Transverse colon (tissue), 4 donors: ENCODE measurements around the gene FRAT2. TPM values are rescaled to one million over a fixed set of nuclear protein-coding genes. Genes with fewer than 3 reads are reported as not detected.

Experiments
- DNase-seq: peaks from one replicate; pipeline ENCODE4 v3.0.0-alpha.2; 2019
- H3K27ac ChIP-seq, 4 donors: fragments of 200-600 bp; sonication (generic); 2 replicates each; pipeline ENCODE4 v1.5.1; 2016 to 2018; ENCODE audit warnings: inconsistent platforms in 4 of 4
- H3K27me3 ChIP-seq: fragments of 200-600 bp; sonication (generic); 2 replicates; pipeline ENCODE4 v1.5.1; 2017; ENCODE audit warnings: inconsistent platforms
- H3K36me3 ChIP-seq, 4 donors: fragments of 200-600 bp; sonication (generic); 2 replicates each; pipeline ENCODE4 v1.5.1; 2017 to 2019; ENCODE audit warnings: inconsistent platforms in 4 of 4
- H3K4me1 ChIP-seq, 4 donors: fragments of 200-600 bp; sonication (generic); 2 replicates each; pipeline ENCODE4 v1.5.1; 2017 to 2020; ENCODE audit warnings: inconsistent platforms in 4 of 4
- H3K4me3 ChIP-seq, 4 donors: fragments of 200-600 bp; sonication (generic); 1 replicate in 1 of 4; 2 replicates in 3 of 4; pipeline versions ENCODE4 v1.5.1 to v1.6.1; 2017 to 2019; ENCODE audit warnings: inconsistent platforms in 4 of 4
- H3K9me3 ChIP-seq, 2 donors: fragments of 200-600 bp; sonication (generic); 2 replicates each; pipeline ENCODE4 v1.5.1; 2017 to 2019; ENCODE audit warnings: inconsistent platforms in 2 of 2
- CTCF ChIP-seq, 5 experiments: fragments of 200-600 bp in 3 of 5; fragments of 450-650 bp in 2 of 5; sonication (generic) in 3 of 5; IDR thresholded peaks; 1 replicate in 2 of 5; 2 replicates in 3 of 5; pipeline ENCODE4 v1.5.1; 2016 to 2017; ENCODE audit warnings: antibody characterized with exemption in 5 of 5, inconsistent platforms in 3 of 5, mild to moderate bottlenecking in 2 of 5, moderate library complexity in 1 of 5
- EP300 ChIP-seq: sonication (generic); formaldehyde crosslinking; IDR thresholded peaks from one replicate; pipeline ENCODE4 v1.6.1; 2017; ENCODE audit warnings: antibody characterized with exemption, low read depth
- POLR2A ChIP-seq: fragments of 450-650 bp; IDR thresholded peaks from one replicate; pipeline ENCODE4 v1.6.1; 2016; ENCODE audit warnings: antibody characterized with exemption, mild to moderate bottlenecking, moderate library complexity
- POLR2AphosphoS5 ChIP-seq, 3 donors: sonication (generic); formaldehyde crosslinking; IDR thresholded peaks; one replicate each; pipeline ENCODE4 v1.6.1; 2016; ENCODE audit warnings: antibody characterized with exemption in 3 of 3
- WGBS, 2 donors: methylation state at CpG; one replicate each; pipeline ENCODE4 v1.1.5; 2018; ENCODE audit warnings: low coverage in 1 of 2; 5-methylcytosine and 5-hydroxymethylcytosine counted together
- in situ Hi-C, 4 donors: fragments of 200-750 bp; cut with MboI; loops; one replicate each; pipeline versions ENCODE4 v1.15.0 to v1.15.1; 2017; ENCODE audit warnings: low sequenced_read_pairs in 3 of 4, low pct_ligation_motif_present in 1 of 4, low pct_unique_long_range_greater_than_20kb in 1 of 4
- intact Hi-C: fragments of 100-400 bp; cut with DNase I; formaldehyde crosslinking; loops from one replicate; pipeline ENCODE4 v1.15.1; 2023; ENCODE audit warnings: low total_unique reads
- total RNA-seq, 4 donors: library from RNA; depleted of rRNA; stranded (reverse); fragments of >200 nt; gene quantifications; one replicate each; pipeline ENCODE4 v1.1.0, GENCODE V29; 2016

FRAT2 gene
- total RNA-seq, 4 donors from 2014 or later: 46.4 to 72.2 (median 54.6) TPM

- H3K36me3 ChIP-seq: no peaks in the 10 kb centered on the region
- no peak overlapping the region for H3K4me3 ChIP-seq
- no peak overlapping the region for H3K27ac ChIP-seq
- no peaks in the 10 kb centered on the region for H3K27me3 ChIP-seq
- no peak for DNase-seq
- intact Hi-C loops: no loop called here
- in situ Hi-C loops: loop anchor here in 1 of 4 donors (25.0 kb wide), 1 partner anchor 299 kb away; no protein-coding TSS in a partner anchor
- no peak for TF ChIP-seq POLR2AphosphoS5 (IDR thresholded peaks at IDR 0.05)
- TF ChIP-seq CTCF (IDR thresholded peaks at IDR 0.05): no peak
- TF ChIP-seq POLR2A: no peak
- no peak for TF ChIP-seq EP300
- 91 to 95% methylated on average over 4 to 11 of the region's 11 CpGs for WGBS, 2 donors
- H3K9me3 ChIP-seq: no peaks in the 10 kb centered on the region
- no peaks in the 10 kb centered on the region for H3K4me1 ChIP-seq
These were observed 26.4 kb upstream of the FRAT2 start for GRCh38 chr10:97360705-97361536.

- in situ Hi-C loops: loop anchor here in 2 of 4 donors (10.0 to 25.0 kb wide), 3 partner anchors 74 to 296 kb away; no protein-coding TSS in a partner anchor
- Histone ChIP-seq H3K9me3 (no peaks in the 10 kb centered on the region), H3K4me1 (no peaks in the 10 kb centered on the region), H3K4me3 (no peak overlapping the region), H3K27ac (no peak overlapping the region), H3K27me3 (no peaks in the 10 kb centered on the region), H3K36me3 (no peaks in the 10 kb centered on the region)
- intact Hi-C loops: loop anchor here (5.0 kb wide), 1 partner anchor 76 kb away; no protein-coding TSS in a partner anchor
- WGBS, 2 donors: 78% methylated on average over 3 of the region's 3 CpGs; no CpG with 5 or more reads in 1 of the 2 donors
- TF ChIP-seq POLR2AphosphoS5 (IDR thresholded peaks at IDR 0.05): no peak
- TF ChIP-seq POLR2A: no peak
- TF ChIP-seq EP300: no peak
- no peak for TF ChIP-seq CTCF (IDR thresholded peaks at IDR 0.05)
- no peak for DNase-seq
These were observed 24.3 kb upstream of the FRAT2 start for GRCh38 chr10:97358781-97359180.

GRCh38 chr10:97358349-97358748 lies 23.8 kb upstream of the FRAT2 start:
- intact Hi-C loops (loop anchor here (5.0 kb wide), 1 partner anchor 76 kb away; no protein-coding TSS in a partner anchor), in situ Hi-C loops (loop anchor here in 2 of 4 donors (10.0 to 25.0 kb wide), 3 partner anchors 74 to 296 kb away; no protein-coding TSS in a partner anchor)
- H3K9me3 ChIP-seq: no peaks in the 10 kb centered on the region
- H3K27me3 ChIP-seq: no peaks in the 10 kb centered on the region
- TF ChIP-seq POLR2AphosphoS5 (IDR thresholded peaks at IDR 0.05): no peak
- no peak for TF ChIP-seq POLR2A
- no peak for TF ChIP-seq EP300
- TF ChIP-seq CTCF (IDR thresholded peaks at IDR 0.05): no peak
- H3K4me1 ChIP-seq: no peaks in the 10 kb centered on the region
- WGBS, 2 donors: 75 to 94% methylated on average over 2 to 4 of the region's 4 CpGs
- no peak for DNase-seq
- H3K27ac ChIP-seq: no peak overlapping the region
- no peak overlapping the region for H3K4me3 ChIP-seq
- no peaks in the 10 kb centered on the region for H3K36me3 ChIP-seq

GRCh38 chr10:97356918-97357317 lies 22.4 kb upstream of the FRAT2 start:
- H3K9me3 ChIP-seq: no peaks in the 10 kb centered on the region
- 100% methylated on average over 3 of the region's 7 CpGs; no CpG with 5 or more reads in 1 of the 2 donors for WGBS, 2 donors
- H3K27me3 ChIP-seq: no peaks in the 10 kb centered on the region
- in situ Hi-C loops: loop anchor here in 2 of 4 donors (10.0 to 25.0 kb wide), 3 partner anchors 72 to 295 kb away; no protein-coding TSS in a partner anchor
- H3K36me3 ChIP-seq: no peaks in the 10 kb centered on the region
- no peak for TF ChIP-seq POLR2A
- no peak for TF ChIP-seq POLR2AphosphoS5 (IDR thresholded peaks at IDR 0.05)
- no peak for TF ChIP-seq EP300
- no peak for TF ChIP-seq CTCF (IDR thresholded peaks at IDR 0.05)
- no peak overlapping the region for H3K4me3 ChIP-seq
- intact Hi-C loops: loop anchor here (5.0 kb wide), 1 partner anchor 75 kb away; no protein-coding TSS in a partner anchor
- no peaks in the 10 kb centered on the region for H3K4me1 ChIP-seq
- DNase-seq: no peak
- H3K27ac ChIP-seq: no peak overlapping the region
